SK-N-SH (cell line): ENCODE results near the gene DACH1. TPM values are rescaled to one million over a fixed set of nuclear protein-coding genes. Genes with fewer than 3 reads are reported as not detected.

ENCODE experiments used
- CTCF ChIA-PET: fragments of 300-600, 350-600 bp; formaldehyde crosslinking; extraction: SDS; loops from one replicate; lab custom pipeline; 2021; lab: Yijun Ruan, JAX
- POLR2A ChIA-PET: fragments of 350-600 bp; sonication (Branson Sonifier 250); formaldehyde crosslinking; extraction: SDS; loops from one replicate; lab custom pipeline; 2020; ENCODE audit warnings: antibody characterized with exemption, inconsistent platforms; lab: Yijun Ruan, JAX
- DNase-seq: peaks from one replicate; pipeline ENCODE4 v3.0.0; 2012
- H2AFZ ChIP-seq: fragments of 200-600 bp; sonication (generic); 2 replicates; pipeline ENCODE4 v1.8.1; 2016; ENCODE audit warnings: antibody characterized with exemption, mild to moderate bottlenecking, low read depth
- H3F3A ChIP-seq: fragments of 200-600 bp; sonication (generic); replicated peaks from 2 replicates; pipeline ENCODE3; 2016; ENCODE audit warnings: antibody characterized with exemption, mild to moderate bottlenecking; ENCODE audit not compliant: insufficient read depth
- H3K27ac ChIP-seq, 2 experiments: fragments of 200-500 bp in 1 of 2; fragments of 200-600 bp in 1 of 2; sonication (Bioruptor generic) in 1 of 2; sonication (generic), shearing (Covaris generic) in 1 of 2; 2 replicates each; pipeline versions ENCODE4 v1.5.1 to v1.6.1; 2014 to 2016; ENCODE audit warnings: low read depth in 2 of 2, inconsistent platforms in 1 of 2, low read length in 1 of 2, mild to moderate bottlenecking in 1 of 2, mixed read lengths in 1 of 2
- H3K27me3 ChIP-seq: fragments of 200-600 bp; sonication (generic), shearing (Covaris generic); 2 replicates; pipeline ENCODE4 v1.6.1; 2016; ENCODE audit warnings: mixed run types; ENCODE audit not compliant: insufficient read depth
- H3K36me3 ChIP-seq, 2 experiments: fragments of 200-500 bp in 1 of 2; fragments of 200-600 bp in 1 of 2; sonication (Bioruptor generic) in 1 of 2; sonication (generic) in 1 of 2; replicated peaks in 1 of 2; 2 replicates each; pipeline versions ENCODE3 to v1.5.1; 2014 to 2016; ENCODE audit warnings: low read length in 1 of 2, mild to moderate bottlenecking in 1 of 2; ENCODE audit not compliant: insufficient read depth in 2 of 2, control insufficient read depth in 1 of 2
- H3K4me1 ChIP-seq, 2 experiments: fragments of 200-500 bp in 1 of 2; fragments of 200-600 bp in 1 of 2; sonication (Bioruptor generic) in 1 of 2; sonication (generic), shearing (Covaris generic) in 1 of 2; 2 replicates each; pipeline versions ENCODE4 v1.5.1 to v1.6.1; 2014 to 2016; ENCODE audit warnings: low read depth in 1 of 2, low read length in 1 of 2, mixed run types in 1 of 2; ENCODE audit not compliant: insufficient read depth in 2 of 2, control insufficient read depth in 1 of 2
- H3K4me2 ChIP-seq: fragments of 200-600 bp; sonication (generic), shearing (Covaris generic); 2 replicates; pipeline ENCODE4 v1.6.1; 2017; ENCODE audit warnings: mixed run types
- H3K4me3 ChIP-seq, 2 experiments: fragments of 200-500 bp in 1 of 2; fragments of 200-600 bp in 1 of 2; sonication (Bioruptor generic) in 1 of 2; sonication (generic), shearing (Covaris generic) in 1 of 2; 2 replicates each; pipeline versions ENCODE4 v1.5.1 to v1.8.1; 2014 to 2016; ENCODE audit warnings: low read depth in 2 of 2, inconsistent platforms in 1 of 2, low read length in 1 of 2, mild to moderate bottlenecking in 1 of 2, mixed read lengths in 1 of 2, moderate library complexity in 1 of 2
- H3K79me2 ChIP-seq: fragments of 200-600 bp; sonication (generic); 2 replicates; pipeline ENCODE4 v1.8.1; 2017; ENCODE audit warnings: mild to moderate bottlenecking; ENCODE audit not compliant: insufficient read depth
- H3K9ac ChIP-seq: fragments of 200-600 bp; sonication (generic); 2 replicates; pipeline ENCODE4 v1.6.1; 2017; ENCODE audit warnings: mixed run types
- H3K9me2 ChIP-seq: fragments of 200-600 bp; sonication (generic); 2 replicates; pipeline ENCODE4 v1.6.1; 2017; ENCODE audit warnings: mixed run types
- H3K9me3 ChIP-seq: fragments of 200-600 bp; sonication (generic); 2 replicates; pipeline ENCODE4 v1.6.1; 2017; ENCODE audit warnings: mixed run types, mild to moderate bottlenecking, moderate library complexity
- H4K20me1 ChIP-seq: fragments of 200-600 bp; sonication (generic); 2 replicates; pipeline ENCODE4 v1.6.1; 2017; ENCODE audit warnings: mild to moderate bottlenecking, mixed run types; ENCODE audit not compliant: insufficient read depth
- CTCF ChIP-seq: fragments of 200-600 bp; sonication (generic); IDR thresholded peaks from 2 replicates; pipeline ENCODE4 v1.6.1; 2017; ENCODE audit warnings: antibody characterized with exemption, mild to moderate bottlenecking, moderate library complexity
- EP300 ChIP-seq, 2 experiments: IDR thresholded peaks; 2 replicates each; pipeline versions ENCODE4 v1.4.0 to v1.6.1; 2012; ENCODE audit warnings: borderline replicate concordance in 1 of 2, low read depth in 1 of 2, low read length in 1 of 2
- EZH2phosphoT487 ChIP-seq: fragments of 200-600 bp; sonication (generic); IDR thresholded peaks from 2 replicates; pipeline ENCODE4 v1.6.1; 2017; ENCODE audit warnings: low read depth, mixed run types, mild to moderate bottlenecking, antibody characterized with exemption, moderate library complexity, borderline replicate concordance
- FOSL2 ChIP-seq: IDR thresholded peaks from 2 replicates; pipeline ENCODE4 v1.4.0; 2012; ENCODE audit warnings: low read depth, mild to moderate bottlenecking, moderate library complexity, borderline replicate concordance
- FOXJ3 ChIP-seq: sonication (generic); formaldehyde crosslinking; IDR thresholded peaks from 2 replicates; pipeline ENCODE4 v1.5.1; 2020; ENCODE audit warnings: mild to moderate bottlenecking, missing genetic modification reagents
- GABPA ChIP-seq: IDR thresholded peaks from 2 replicates; pipeline ENCODE4 v1.4.0; 2012; ENCODE audit warnings: low read depth, mild to moderate bottlenecking
- NFIC ChIP-seq: IDR thresholded peaks from 2 replicates; pipeline ENCODE4 v1.4.0; 2012; ENCODE audit warnings: borderline replicate concordance
- NRF1 ChIP-seq: IDR thresholded peaks from 2 replicates; pipeline ENCODE4 v1.6.1; 2012; ENCODE audit warnings: low read depth, mild to moderate bottlenecking, low read length
- PBX3 ChIP-seq: IDR thresholded peaks from 2 replicates; pipeline ENCODE4; 2012
- POLR2AphosphoS5 ChIP-seq: IDR thresholded peaks from 2 replicates; pipeline ENCODE4 v1.6.1; 2012; ENCODE audit warnings: low read depth, low read length
- RAD21 ChIP-seq: IDR thresholded peaks from 2 replicates; pipeline ENCODE4 v1.6.1; 2012; ENCODE audit warnings: mild to moderate bottlenecking, low read length
- RCOR1 ChIP-seq: fragments of 150-350 bp; IDR thresholded peaks from 2 replicates; pipeline ENCODE4 v1.6.1; 2017; ENCODE audit warnings: antibody characterized with exemption, low read length
- REST ChIP-seq: IDR thresholded peaks from 2 replicates; pipeline ENCODE4 v1.6.1; 2012; ENCODE audit warnings: mild to moderate bottlenecking, low read depth, low read length, moderate library complexity
- RFX5 ChIP-seq: IDR thresholded peaks from 2 replicates; pipeline ENCODE4 v1.6.1; 2012; ENCODE audit warnings: mild to moderate bottlenecking, improper control_type of control experiment, low read length
- RXRA ChIP-seq: IDR thresholded peaks from 2 replicates; pipeline ENCODE4 v1.4.0; 2012; ENCODE audit warnings: low read depth, mild to moderate bottlenecking, borderline replicate concordance
- SMC3 ChIP-seq: IDR thresholded peaks from 2 replicates; pipeline ENCODE4 v1.6.1; 2012; ENCODE audit warnings: low read depth, low read length, improper control_type of control experiment
- TEAD4 ChIP-seq: IDR thresholded peaks from 2 replicates; pipeline ENCODE4 v1.4.0; 2012; ENCODE audit warnings: mild to moderate bottlenecking, borderline replicate concordance; ENCODE audit not compliant: insufficient read depth
- USF1 ChIP-seq: IDR thresholded peaks from 2 replicates; pipeline ENCODE4 v1.4.0; 2012; ENCODE audit warnings: low read depth, borderline replicate concordance
- YY1 ChIP-seq: IDR thresholded peaks from 2 replicates; pipeline ENCODE4 v1.4.0; 2012; ENCODE audit warnings: low read depth, mild to moderate bottlenecking
- WGBS: methylation state at CpG from one replicate; pipeline ENCODE4 v1.1.6; 2017; ENCODE audit warnings: low lambda C conversion rate; 5-methylcytosine and 5-hydroxymethylcytosine counted together
- polyA plus RNA-seq, 3 experiments: library from polyadenylated mRNA; depleted of rRNA; stranded (reverse); fragments of >200 nt; gene quantifications; 2 replicates each; pipeline ENCODE4 v1.2.3, GENCODE V29; 2012

DACH1 gene
- polyA plus RNA-seq, 1 of the 3 experiments (the other 2 are of a cell fraction): 0.21 TPM

GRCh38 chr13:71624653-71625600 is 242.1 kb downstream of the DACH1 start (continued):
- TF ChIP-seq CTCF (no peak), NFIC (no peak), RCOR1 (peak; percentile 85; the same call in 1 of the 2 replicates), RAD21 (peak; percentile 26; the same call in 1 of the 2 replicates)
- TF ChIP-seq, all 33 proteins: peak for 5

- peaks cover 9% of the 10 kb centered on the region for H3F3A ChIP-seq
- no peaks in the 10 kb centered on the region for H3K27me3 ChIP-seq
- peak overlapping the region; percentile 13; the same call in 1 of the 2 replicates for H3K4me2 ChIP-seq
- no peaks in the 10 kb centered on the region for H3K79me2 ChIP-seq
- POLR2A ChIA-PET: interaction anchor here (0.8 to 1.3 kb wide), 2 partner anchors 243 to 246 kb away, joined by 5 read pairs; partner anchors contain the start of gene DACH1
- no peaks in the 10 kb centered on the region for H3K36me3 ChIP-seq
- H3K9ac ChIP-seq: no peak overlapping the region
- peak overlapping the region in 1 of 2 experiments; percentile 96; a peak in 2 of 4 replicates for H3K27ac ChIP-seq
- 15% methylated on average over 11 of the region's 11 CpGs for WGBS
- H2AFZ ChIP-seq: peak overlapping the region; percentile 41; the same call in 1 of the 2 replicates
- DNase-seq: peak; percentile 42
- peaks cover 26 to 39% of the 10 kb centered on the region in 2 experiments; a peak in 3 of 4 replicates for H3K4me1 ChIP-seq
- H3K9me2 ChIP-seq: no peaks in the 10 kb centered on the region; the same call in 1 of the 2 replicates
- CTCF ChIA-PET: interaction anchor here (0.6 to 1.6 kb wide), 6 partner anchors 19 to 945 kb away, joined by 3 to 5 read pairs (median 4); partner anchors contain the start of gene DACH1
- no peaks in the 10 kb centered on the region for H3K9me3 ChIP-seq
- H4K20me1 ChIP-seq: no peaks in the 10 kb centered on the region
- no peak overlapping the region for H3K4me3 ChIP-seq
- TF ChIP-seq FOSL2 (no peak), NRF1 (no peak), EP300 (IDR thresholded peaks at IDR 0.05; ENCODE audit: borderline replicate concordance in 1 of 2, low read depth in 1 of 2, low read length in 1 of 2) (peak in 1 of 2 experiments; percentile 98; a peak in 3 of 4 replicates), USF1 (no peak), YY1 (no peak), POLR2AphosphoS5 (no peak), PBX3 (peak; percentile 58), TEAD4 (peak; percentile 38; the same call in 1 of the 2 replicates), SMC3 (no peak), GABPA (no peak), FOXJ3 (CRISPR knock-in tag) (peak; percentile 93), REST (no peak), EZH2phosphoT487 (no peak), RFX5 (peak; percentile 12; the same call in 1 of the 2 replicates), NFIC (no peak), RXRA (no peak)
These were observed 245.6 kb downstream of the DACH1 start for GRCh38 chr13:71621174-71622124.
